Loucy (cell line): Measurements from ENCODE around the gene ALDH1L2.
"Not testable (repeated sequence)": the region's sequence is repeated elsewhere in the genome, so short reads cannot be mapped to it uniquely, and the experiment has no call there.

Source experiments
- H2AFZ ChIP-seq: fragments of 200-600 bp; sonication (generic); 2 replicates; pipeline ENCODE4 v1.6.0; 2016; ENCODE audit warnings: antibody characterized with exemption, mild to moderate bottlenecking, low read length, moderate library complexity
- H3F3A ChIP-seq: fragments of 200-600 bp; 2 replicates; pipeline ENCODE4 v1.6.0; 2016; ENCODE audit warnings: antibody characterized with exemption, low read depth, mild to moderate bottlenecking
- H3K27me3 ChIP-seq: fragments of 200-600 bp; sonication (generic); 2 replicates; pipeline ENCODE4 v1.6.1; 2014; ENCODE audit warnings: low read length, mild to moderate bottlenecking; ENCODE audit not compliant: insufficient read depth, poor library complexity, severe bottlenecking
- H3K36me3 ChIP-seq: fragments of 200-600 bp; sonication (generic); 2 replicates; pipeline ENCODE4 v1.6.1; 2016; ENCODE audit warnings: low read length; ENCODE audit not compliant: insufficient read depth
- H3K4me1 ChIP-seq: fragments of 200-600 bp; sonication (generic); 2 replicates; pipeline ENCODE4 v1.5.1; 2014; ENCODE audit warnings: low read length, mild to moderate bottlenecking; ENCODE audit not compliant: insufficient read depth, poor library complexity, severe bottlenecking
- H3K4me2 ChIP-seq: fragments of 200-600 bp; sonication (generic); 2 replicates; pipeline ENCODE4 v1.6.0; 2014; ENCODE audit warnings: antibody characterized with exemption, low read length, low read depth, mild to moderate bottlenecking; ENCODE audit not compliant: poor library complexity, severe bottlenecking
- H3K4me3 ChIP-seq: fragments of 200-600 bp; sonication (generic); 2 replicates; pipeline ENCODE4 v1.5.1; 2014; ENCODE audit warnings: low read length, mild to moderate bottlenecking, mixed read lengths; ENCODE audit not compliant: poor library complexity, severe bottlenecking
- H3K79me2 ChIP-seq: fragments of 200-600 bp; sonication (generic); 2 replicates; pipeline ENCODE4 v1.6.1; 2014; ENCODE audit warnings: low read length; ENCODE audit not compliant: insufficient read depth
- H3K9ac ChIP-seq: fragments of 200-600 bp; sonication (generic); 2 replicates; pipeline ENCODE4 v1.6.0; 2014; ENCODE audit warnings: mild to moderate bottlenecking, low read depth, low read length, moderate library complexity; ENCODE audit not compliant: poor library complexity, severe bottlenecking
- H3K9me2 ChIP-seq: fragments of 200-600 bp; sonication (generic); replicated peaks from 2 replicates; pipeline ENCODE4 v1.6.1; 2016; ENCODE audit warnings: low read depth, low read length, mixed read lengths
- H3K9me3 ChIP-seq: fragments of 200-600 bp; sonication (generic); 2 replicates; pipeline ENCODE4 v1.6.1; 2014; ENCODE audit warnings: mild to moderate bottlenecking, antibody characterized with exemption, low read length, low read depth; ENCODE audit not compliant: insufficient read depth
- H4K20me1 ChIP-seq: fragments of 200-600 bp; sonication (generic); 2 replicates; pipeline ENCODE4 v1.6.0; 2014; ENCODE audit warnings: antibody characterized with exemption, low read length, mild to moderate bottlenecking; ENCODE audit not compliant: insufficient read depth, poor library complexity, severe bottlenecking
- CTCF ChIP-seq: fragments of 200-600 bp; sonication (generic); conservative IDR thresholded peaks from 2 replicates; pipeline ENCODE4 v1.5.1; 2014; ENCODE audit warnings: mild to moderate bottlenecking, antibody characterized with exemption, low read length
- EZH2phosphoT487 ChIP-seq: fragments of 200-600 bp; IDR thresholded peaks from 2 replicates; pipeline ENCODE4 v1.6.1; 2018; ENCODE audit warnings: antibody characterized with exemption, mild to moderate bottlenecking, moderate library complexity, borderline replicate concordance

The ALDH1L2 gene

GRCh38 chr12:104990950-104991349 lies 93.3 kb downstream of the ALDH1L2 start:
- no peaks in the 10 kb centered on the region for H3F3A ChIP-seq
- H3K27me3 ChIP-seq = no peaks in the 10 kb centered on the region
- H3K9ac ChIP-seq = no peak overlapping the region
- H3K36me3 ChIP-seq = peaks cover 24% of the 10 kb centered on the region
- peaks cover 36% of the 10 kb centered on the region for H3K4me1 ChIP-seq
- TF ChIP-seq EZH2phosphoT487 (no peak), CTCF (no peak)
- H2AFZ ChIP-seq = no peak overlapping the region
- H3K9me3 ChIP-seq = no peaks in the 10 kb centered on the region
- H3K4me2 ChIP-seq = peak overlapping the region; percentile 86
- H3K9me2 ChIP-seq = no peaks in the 10 kb centered on the region
- H3K4me3 ChIP-seq = no peak overlapping the region
- peaks cover 35% of the 10 kb centered on the region for H3K79me2 ChIP-seq
- peaks cover 6% of the 10 kb centered on the region for H4K20me1 ChIP-seq

- Histone ChIP-seq H3K27me3 (no peaks in the 10 kb centered on the region), H3K36me3 (no peaks in the 10 kb centered on the region; the same call in 1 of the 2 replicates), H3K4me3 (peak within 1 kb of the TSS; percentile 79)
Observed at GRCh38 chr12:104986022-104986941, 98.0 kb downstream of the ALDH1L2 start, which contains the start of gene NOPCHAP1. NOPCHAP1 (plus strand) TSS chr12:104986316; CDS start chr12:104986353, 37 bp downstream.

GRCh38 chr12:104985206-104985605 lies 99.1 kb downstream of the ALDH1L2 start:
- peak overlapping the region; percentile 86 for H3K4me2 ChIP-seq
- H3K79me2 ChIP-seq = peaks cover 31% of the 10 kb centered on the region
- H3F3A ChIP-seq = no peaks in the 10 kb centered on the region
- H3K9me3 ChIP-seq = no peaks in the 10 kb centered on the region
- H3K9me2 ChIP-seq = no peaks in the 10 kb centered on the region
- H4K20me1 ChIP-seq = peaks cover 6% of the 10 kb centered on the region
- no peaks in the 10 kb centered on the region for H3K27me3 ChIP-seq
- TF ChIP-seq EZH2phosphoT487 = no peak
- no peak for TF ChIP-seq CTCF
- no peak overlapping the region for H3K9ac ChIP-seq
- peak overlapping the region; percentile 79 for H3K4me3 ChIP-seq
- H3K36me3 ChIP-seq = no peaks in the 10 kb centered on the region
- H3K4me1 ChIP-seq = peaks cover 31% of the 10 kb centered on the region
- peak overlapping the region; percentile 92; the same call in 1 of the 2 replicates for H2AFZ ChIP-seq

More at GRCh38 chr12:104986022-104986941, 98.0 kb downstream of the ALDH1L2 start, which contains the start of gene NOPCHAP1:
- Histone ChIP-seq H3F3A (no peaks in the 10 kb centered on the region), H3K9me3 (no peaks in the 10 kb centered on the region), H4K20me1 (peaks cover 6% of the 10 kb centered on the region), H3K4me2 (peak within 1 kb of the TSS; percentile 86), H3K9me2 (no peaks in the 10 kb centered on the region), H2AFZ (peak within 1 kb of the TSS; percentile 92), H3K9ac (peak within 1 kb of the TSS; percentile 76), H3K4me1 (peaks cover 40% of the 10 kb centered on the region), H3K79me2 (peaks cover 35% of the 10 kb centered on the region)
- TF ChIP-seq CTCF = no peak
- TF ChIP-seq EZH2phosphoT487 = no peak

GRCh38 chr12:104977688-104978087 lies 106.6 kb downstream of the ALDH1L2 start:
- H3K9me2 ChIP-seq, H2AFZ ChIP-seq, H3K9ac ChIP-seq, H3K79me2 ChIP-seq, H3K27me3 ChIP-seq, H3K9me3 ChIP-seq, H3K36me3 ChIP-seq, H4K20me1 ChIP-seq, H3K4me2 ChIP-seq, H3F3A ChIP-seq, H3K4me1 ChIP-seq, H3K4me3 ChIP-seq: not testable (repeated sequence)
